Measurements from ENCODE around the gene CPA5.

The CPA5 gene

GRCh38 chr7:130396109-130396508, 51.5 kb downstream of the CPA5 start:
- DNase-seq (ENCODE audit: low read depth in 2 of 2) = no peak

- DNase-seq (ENCODE audit: low read depth in 2 of 2) = no peak
Observed at GRCh38 chr7:130397051-130397757, 52.6 kb downstream of the CPA5 start.

- no peak for DNase-seq (ENCODE audit: low read depth in 2 of 2)
Observed at GRCh38 chr7:130397758-130398073, 53.1 kb downstream of the CPA5 start.

GRCh38 chr7:130398526-130399090, 54.0 kb downstream of the CPA5 start:
- no peak for DNase-seq (ENCODE audit: low read depth in 2 of 2)

GRCh38 chr7:130400120-130400572, 55.5 kb downstream of the CPA5 start:
- DNase-seq (ENCODE audit: low read depth in 2 of 2) = no peak

- no peak for DNase-seq (ENCODE audit: low read depth in 2 of 2)
Observed at GRCh38 chr7:130401101-130401500, 56.5 kb downstream of the CPA5 start.

- no peak for DNase-seq (ENCODE audit: low read depth in 2 of 2)
Observed at GRCh38 chr7:130401578-130401977, 57.0 kb downstream of the CPA5 start.

GRCh38 chr7:130405003-130405402, 60.4 kb downstream of the CPA5 start:
- no peak for DNase-seq (ENCODE audit: low read depth in 2 of 2)

GRCh38 chr7:130409067-130409711, 64.6 kb downstream of the CPA5 start:
- DNase-seq (ENCODE audit: low read depth in 2 of 2) = no peak

- no peak for DNase-seq (ENCODE audit: low read depth in 2 of 2)
Observed at GRCh38 chr7:130409712-130410072, 65.1 kb downstream of the CPA5 start.

- DNase-seq (ENCODE audit: low read depth in 2 of 2) = no peak
Observed at GRCh38 chr7:130410868-130411541, 66.4 kb downstream of the CPA5 start.

- DNase-seq (ENCODE audit: low read depth in 2 of 2) = no peak
Observed at GRCh38 chr7:130413201-130413600, 68.6 kb downstream of the CPA5 start.

- DNase-seq (ENCODE audit: low read depth in 2 of 2) = no peak
Observed at GRCh38 chr7:130415006-130415405, 70.4 kb downstream of the CPA5 start.

- DNase-seq (ENCODE audit: low read depth in 2 of 2) = no peak
Observed at GRCh38 chr7:130417213-130417612, 72.6 kb downstream of the CPA5 start.

- DNase-seq (ENCODE audit: low read depth in 2 of 2) = no peak
Observed at GRCh38 chr7:130418306-130418705, 73.7 kb downstream of the CPA5 start.
